ENCODE results near the gene CDK15.

DNA sequence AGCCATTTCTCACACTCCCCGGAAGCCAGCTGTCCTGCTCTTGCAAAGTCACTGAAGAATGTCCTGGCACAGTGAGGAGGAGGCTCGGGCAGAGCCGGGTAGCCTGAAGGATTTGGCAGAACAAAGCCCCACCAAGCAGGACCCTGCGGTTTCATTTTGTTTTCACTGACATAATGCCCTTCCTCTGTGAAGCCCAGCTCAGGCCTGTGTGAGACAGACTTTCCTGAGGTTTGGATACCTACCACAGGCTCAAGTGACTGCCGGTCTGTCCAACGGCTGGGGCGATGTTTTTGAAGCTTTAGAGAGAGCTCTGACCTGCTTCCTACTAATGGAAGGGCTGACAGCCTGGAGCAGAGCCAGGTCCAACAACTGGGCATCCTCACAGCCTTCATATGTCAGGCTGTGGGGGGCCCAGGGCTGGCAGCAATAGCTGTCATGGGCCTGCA lies 127.5 kb downstream of the CDK15 start:
- TF ChIP-seq, protein P1, sequence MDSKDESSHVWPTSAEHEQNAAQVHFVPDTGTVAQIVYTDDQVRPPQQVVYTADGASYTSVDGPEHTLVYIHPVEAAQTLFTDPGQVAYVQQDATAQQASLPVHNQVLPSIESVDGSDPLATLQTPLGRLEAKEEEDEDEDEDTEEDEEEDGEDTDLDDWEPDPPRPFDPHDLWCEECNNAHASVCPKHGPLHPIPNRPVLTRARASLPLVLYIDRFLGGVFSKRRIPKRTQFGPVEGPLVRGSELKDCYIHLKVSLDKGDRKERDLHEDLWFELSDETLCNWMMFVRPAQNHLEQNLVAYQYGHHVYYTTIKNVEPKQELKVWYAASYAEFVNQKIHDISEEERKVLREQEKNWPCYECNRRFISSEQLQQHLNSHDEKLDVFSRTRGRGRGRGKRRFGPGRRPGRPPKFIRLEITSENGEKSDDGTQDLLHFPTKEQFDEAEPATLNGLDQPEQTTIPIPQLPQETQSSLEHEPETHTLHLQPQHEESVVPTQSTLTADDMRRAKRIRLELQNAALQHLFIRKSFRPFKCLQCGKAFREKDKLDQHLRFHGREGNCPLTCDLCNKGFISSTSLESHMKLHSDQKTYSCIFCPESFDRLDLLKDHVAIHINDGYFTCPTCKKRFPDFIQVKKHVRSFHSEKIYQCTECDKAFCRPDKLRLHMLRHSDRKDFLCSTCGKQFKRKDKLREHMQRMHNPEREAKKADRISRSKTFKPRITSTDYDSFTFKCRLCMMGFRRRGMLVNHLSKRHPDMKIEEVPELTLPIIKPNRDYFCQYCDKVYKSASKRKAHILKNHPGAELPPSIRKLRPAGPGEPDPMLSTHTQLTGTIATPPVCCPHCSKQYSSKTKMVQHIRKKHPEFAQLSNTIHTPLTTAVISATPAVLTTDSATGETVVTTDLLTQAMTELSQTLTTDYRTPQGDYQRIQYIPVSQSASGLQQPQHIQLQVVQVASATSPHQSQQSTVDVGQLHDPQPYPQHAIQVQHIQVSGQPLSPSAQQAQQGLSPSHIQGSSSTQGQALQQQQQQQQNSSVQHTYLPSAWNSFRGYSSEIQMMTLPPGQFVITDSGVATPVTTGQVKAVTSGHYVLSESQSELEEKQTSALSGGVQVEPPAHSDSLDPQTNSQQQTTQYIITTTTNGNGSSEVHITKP (tag by site-specific recombination; IDR thresholded peaks at IDR 0.05): no peak
- TF ChIP-seq, protein P2, sequence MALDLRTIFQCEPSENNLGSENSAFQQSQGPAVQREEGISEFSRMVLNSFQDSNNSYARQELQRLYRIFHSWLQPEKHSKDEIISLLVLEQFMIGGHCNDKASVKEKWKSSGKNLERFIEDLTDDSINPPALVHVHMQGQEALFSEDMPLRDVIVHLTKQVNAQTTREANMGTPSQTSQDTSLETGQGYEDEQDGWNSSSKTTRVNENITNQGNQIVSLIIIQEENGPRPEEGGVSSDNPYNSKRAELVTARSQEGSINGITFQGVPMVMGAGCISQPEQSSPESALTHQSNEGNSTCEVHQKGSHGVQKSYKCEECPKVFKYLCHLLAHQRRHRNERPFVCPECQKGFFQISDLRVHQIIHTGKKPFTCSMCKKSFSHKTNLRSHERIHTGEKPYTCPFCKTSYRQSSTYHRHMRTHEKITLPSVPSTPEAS (tag by site-specific recombination; IDR thresholded peaks at IDR 0.05): no peak

Measured in HEK293 (cell line).